ENCODE measurements around the gene NLGN1.
A peak's percentile ranks its signal among the peaks of the same experiment; 100 is the strongest.

Gene NLGN1

GRCh38 chr3:173641696-173642095 is 244.2 kb downstream of the NLGN1 start:
- DNase-seq (ENCODE audit: extremely low spot score) = no peak
- ChIA-PET POLR2A (no interaction called here), CTCF (no interaction called here)
- no peak for TF ChIP-seq NFRKB (IDR thresholded peaks at IDR 0.05)
- TF ChIP-seq LEF1 (IDR thresholded peaks at IDR 0.05; ENCODE audit: borderline replicate concordance) = no peak
- no peak for TF ChIP-seq CTBP1 (IDR thresholded peaks at IDR 0.05; ENCODE audit: borderline replicate concordance)
- no peak for TF ChIP-seq BHLHE40 (IDR thresholded peaks at IDR 0.05; ENCODE audit: borderline replicate concordance)
- TF ChIP-seq FOXA1 (IDR thresholded peaks at IDR 0.05) = no peak
- TF ChIP-seq, protein P1, sequence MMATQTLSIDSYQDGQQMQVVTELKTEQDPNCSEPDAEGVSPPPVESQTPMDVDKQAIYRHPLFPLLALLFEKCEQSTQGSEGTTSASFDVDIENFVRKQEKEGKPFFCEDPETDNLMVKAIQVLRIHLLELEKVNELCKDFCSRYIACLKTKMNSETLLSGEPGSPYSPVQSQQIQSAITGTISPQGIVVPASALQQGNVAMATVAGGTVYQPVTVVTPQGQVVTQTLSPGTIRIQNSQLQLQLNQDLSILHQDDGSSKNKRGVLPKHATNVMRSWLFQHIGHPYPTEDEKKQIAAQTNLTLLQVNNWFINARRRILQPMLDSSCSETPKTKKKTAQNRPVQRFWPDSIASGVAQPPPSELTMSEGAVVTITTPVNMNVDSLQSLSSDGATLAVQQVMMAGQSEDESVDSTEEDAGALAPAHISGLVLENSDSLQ (IDR thresholded peaks at IDR 0.05) = no peak
- TF ChIP-seq ZNF384 (IDR thresholded peaks at IDR 0.05) = no peak

- no peak for DNase-seq (ENCODE audit: extremely low spot score)
- POLR2A ChIA-PET = no interaction called here
- CTCF ChIA-PET = no interaction called here
- no peak for TF ChIP-seq ZNF384 (IDR thresholded peaks at IDR 0.05)
- TF ChIP-seq L3MBTL2 (conservative IDR thresholded peaks at IDR 0.05) = no peak
- no peak for TF ChIP-seq ELF4 (IDR thresholded peaks at IDR 0.05)
These were observed 246.8 kb downstream of the NLGN1 start for GRCh38 chr3:173644086-173645082.

DNA sequence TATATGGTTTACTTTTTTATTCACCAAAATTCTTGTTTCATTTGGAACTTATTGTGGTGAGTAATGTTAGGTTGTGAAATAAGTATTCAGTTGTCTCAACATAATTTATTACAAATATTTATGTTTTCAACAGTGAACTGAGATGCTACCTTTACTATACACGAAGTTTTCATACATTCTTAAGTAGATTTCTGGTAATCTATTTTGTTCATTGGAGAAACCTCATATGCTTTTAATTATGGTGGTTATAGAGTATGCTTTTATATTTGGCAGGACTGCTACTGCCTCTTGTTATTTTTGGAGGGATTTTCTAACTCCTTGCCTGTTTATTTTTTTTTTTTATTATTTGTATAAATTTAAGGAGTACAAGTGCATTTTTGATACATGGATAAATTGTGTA is 253.1 kb downstream of the NLGN1 start:
- ChIA-PET CTCF (no interaction called here), POLR2A (no interaction called here)
- DNase-seq (ENCODE audit: extremely low spot score) = no peak
- TF ChIP-seq HDGF (IDR thresholded peaks at IDR 0.05; ENCODE audit: borderline replicate concordance) = no peak
- no peak for TF ChIP-seq NFRKB (IDR thresholded peaks at IDR 0.05)
- no peak for TF ChIP-seq ZNF384 (IDR thresholded peaks at IDR 0.05)
- no peak for TF ChIP-seq ARNT (IDR thresholded peaks at IDR 0.05)
- TF ChIP-seq L3MBTL2 (conservative IDR thresholded peaks at IDR 0.05) = no peak
- no peak for TF ChIP-seq SP1 (IDR thresholded peaks at IDR 0.05)
- TF ChIP-seq SUZ12 (IDR thresholded peaks at IDR 0.05) = no peak
- no peak for TF ChIP-seq FOXK2 (IDR thresholded peaks at IDR 0.05)
- TF ChIP-seq FOXA1 (IDR thresholded peaks at IDR 0.05) = no peak
- no peak for TF ChIP-seq TARDBP (IDR thresholded peaks at IDR 0.05)

DNA sequence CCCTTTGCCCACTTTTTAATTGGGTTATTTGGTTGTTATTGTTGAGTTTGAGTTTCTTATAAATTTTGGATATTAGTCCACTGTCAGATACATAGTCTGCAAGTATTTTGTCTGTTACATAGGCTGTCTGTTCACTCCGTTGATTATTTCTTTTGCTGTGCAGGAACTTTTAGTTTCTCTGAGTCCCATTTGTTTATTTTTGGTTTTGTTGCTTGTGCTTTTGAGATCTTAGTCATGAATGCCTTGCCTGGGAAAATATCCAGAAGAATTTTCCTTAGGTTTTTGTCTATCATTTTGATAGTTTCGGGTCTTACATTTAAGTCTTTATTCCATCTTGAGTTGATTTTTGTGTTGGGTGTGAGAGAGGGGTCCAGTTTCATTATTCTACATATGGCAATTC is 254.5 kb downstream of the NLGN1 start:
- POLR2A ChIA-PET = no interaction called here
- CTCF ChIA-PET = no interaction called here
- no peak for DNase-seq (ENCODE audit: extremely low spot score)
- TF ChIP-seq L3MBTL2 (conservative IDR thresholded peaks at IDR 0.05) = no peak
- no peak for TF ChIP-seq ELF4 (IDR thresholded peaks at IDR 0.05)
- TF ChIP-seq NFRKB (IDR thresholded peaks at IDR 0.05) = no peak
- TF ChIP-seq HDGF (IDR thresholded peaks at IDR 0.05; ENCODE audit: borderline replicate concordance) = no peak
- no peak for TF ChIP-seq BHLHE40 (IDR thresholded peaks at IDR 0.05; ENCODE audit: borderline replicate concordance)
- no peak for TF ChIP-seq SUZ12 (IDR thresholded peaks at IDR 0.05)
- TF ChIP-seq ZNF384 (IDR thresholded peaks at IDR 0.05) = no peak
- TF ChIP-seq, protein P1 (IDR thresholded peaks at IDR 0.05) = no peak
- no peak for TF ChIP-seq FOXK2 (IDR thresholded peaks at IDR 0.05)

- DNase-seq (ENCODE audit: extremely low spot score) = no peak
- POLR2A ChIA-PET = no interaction called here
- TF ChIP-seq HDGF (IDR thresholded peaks at IDR 0.05; ENCODE audit: borderline replicate concordance) = no peak
- TF ChIP-seq, protein P1 (IDR thresholded peaks at IDR 0.05) = no peak
- TF ChIP-seq L3MBTL2 (conservative IDR thresholded peaks at IDR 0.05) = no peak
- TF ChIP-seq FOXM1 (IDR thresholded peaks at IDR 0.05; ENCODE audit: borderline replicate concordance) = no peak
- no peak for TF ChIP-seq TARDBP (IDR thresholded peaks at IDR 0.05)
- no peak for TF ChIP-seq SP1 (IDR thresholded peaks at IDR 0.05)
- TF ChIP-seq FOXA1 (IDR thresholded peaks at IDR 0.05) = no peak
- TF ChIP-seq LEF1 (IDR thresholded peaks at IDR 0.05; ENCODE audit: borderline replicate concordance) = no peak
- TF ChIP-seq CTBP1 (IDR thresholded peaks at IDR 0.05; ENCODE audit: borderline replicate concordance) = no peak
- TF ChIP-seq ELF4 (IDR thresholded peaks at IDR 0.05) = no peak
- TF ChIP-seq SUZ12 (IDR thresholded peaks at IDR 0.05) = no peak
- no peak for TF ChIP-seq BHLHE40 (IDR thresholded peaks at IDR 0.05; ENCODE audit: borderline replicate concordance)
These were observed 256.2 kb downstream of the NLGN1 start for GRCh38 chr3:173653781-173654180.

DNA sequence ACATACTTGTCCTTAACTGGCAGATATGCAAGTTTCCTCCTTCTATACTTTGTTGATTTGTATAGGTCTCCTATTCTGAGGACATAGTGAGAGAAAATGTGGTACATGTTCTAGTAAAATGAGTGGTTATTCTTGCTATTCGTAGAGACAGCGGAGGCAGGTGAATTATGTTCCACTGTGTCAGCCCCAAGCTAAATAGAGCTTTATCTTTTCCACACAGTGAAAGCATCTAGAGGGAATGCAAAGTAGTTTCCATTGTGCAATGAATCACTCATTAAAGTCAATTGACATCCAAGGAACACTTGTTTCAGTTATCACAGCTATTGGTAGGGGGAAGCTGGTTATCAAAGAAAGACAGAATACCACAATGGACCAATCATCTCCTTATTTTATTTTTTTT is 262.4 kb downstream of the NLGN1 start:
- POLR2A ChIA-PET = no interaction called here
- CTCF ChIA-PET = no interaction called here

More at GRCh38 chr3:173653781-173654180, 256.2 kb downstream of the NLGN1 start:
- CTCF ChIA-PET = no interaction called here

More for the DNA sequence above, 262.4 kb downstream of the NLGN1 start:
- DNase-seq (ENCODE audit: extremely low spot score) = no peak
- TF ChIP-seq, protein P1 (IDR thresholded peaks at IDR 0.05) = peak; percentile 47
- TF ChIP-seq SUZ12 (IDR thresholded peaks at IDR 0.05) (no peak), CTBP1 (IDR thresholded peaks at IDR 0.05; ENCODE audit: borderline replicate concordance) (no peak)
